Karpas-422 (cell line): Measurements from ENCODE around the gene PPP2R1B. TPM values are rescaled to one million over a fixed set of nuclear protein-coding genes. Genes with fewer than 3 reads are reported as not detected.

Source experiments
- DNase-seq: peaks from one replicate; pipeline ENCODE4 v3.0.0-alpha.2; 2015
- H2AFZ ChIP-seq: fragments of 200-600 bp; sonication (generic); 2 replicates; pipeline ENCODE4 v1.6.1; 2014; ENCODE audit warnings: antibody characterized with exemption, low read length, mixed read lengths
- H3K27ac ChIP-seq: fragments of 200-600 bp; sonication (generic); 2 replicates; pipeline ENCODE4 v1.5.1; 2014; ENCODE audit warnings: mild to moderate bottlenecking, low read length, moderate library complexity
- H3K27me3 ChIP-seq: fragments of 200-600 bp; sonication (generic); 2 replicates; pipeline ENCODE4 v1.6.1; 2014; ENCODE audit warnings: low read length, mixed read lengths
- H3K36me3 ChIP-seq: fragments of 200-600 bp; sonication (generic); 2 replicates; pipeline ENCODE4 v1.6.1; 2014; ENCODE audit warnings: low read length, mixed read lengths; ENCODE audit not compliant: insufficient read depth
- H3K4me1 ChIP-seq: fragments of 200-600 bp; sonication (generic); 2 replicates; pipeline ENCODE4 v1.6.1; 2014; ENCODE audit warnings: mild to moderate bottlenecking, low read length, mixed read lengths
- H3K4me2 ChIP-seq: fragments of 200-600 bp; sonication (generic); 2 replicates; pipeline ENCODE4 v1.6.1; 2014; ENCODE audit warnings: low read length, low read depth, mild to moderate bottlenecking; ENCODE audit not compliant: poor library complexity, severe bottlenecking
- H3K4me3 ChIP-seq: fragments of 200-600 bp; sonication (generic); 2 replicates; pipeline ENCODE4 v1.5.1; 2014; ENCODE audit warnings: mild to moderate bottlenecking, antibody characterized with exemption, low read length, mixed read lengths
- H3K79me2 ChIP-seq: fragments of 200-600 bp; sonication (generic); 2 replicates; pipeline ENCODE4 v1.6.1; 2014; ENCODE audit warnings: mild to moderate bottlenecking, low read length, mixed read lengths
- H3K9ac ChIP-seq: fragments of 200-600 bp; sonication (generic); 2 replicates; pipeline ENCODE4 v1.6.0; 2014; ENCODE audit warnings: low read length
- H3K9me2 ChIP-seq: fragments of 200-600 bp; sonication (generic), shearing (Covaris generic); replicated peaks from 2 replicates; pipeline ENCODE4 v1.6.0; 2014; ENCODE audit warnings: mild to moderate bottlenecking, low read length, moderate library complexity; ENCODE audit not compliant: insufficient read depth
- H3K9me3 ChIP-seq: fragments of 300-700, 200-600 bp; sonication (generic); 2 replicates; pipeline ENCODE4 v1.6.1; 2014; ENCODE audit warnings: low read length, mixed read lengths
- H4K20me1 ChIP-seq: fragments of 200-600 bp; sonication (generic); 2 replicates; pipeline ENCODE4 v1.6.1; 2014; ENCODE audit warnings: mild to moderate bottlenecking, antibody characterized with exemption, low read length, low read depth; ENCODE audit not compliant: insufficient read depth
- total RNA-seq: library from RNA; depleted of rRNA; stranded (reverse); fragments of >200 nt; shearing (Covaris generic); gene quantifications from 2 replicates; pipeline ENCODE4 v1.2.3, GENCODE V29; 2014; ENCODE audit warnings: low replicate concordance

The PPP2R1B gene
- total RNA-seq, 1 experiment from 2014 or later: 211 TPM

- Histone ChIP-seq H3K27me3 (no peaks in the 10 kb centered on the region), H2AFZ (peak overlapping the region; percentile 97), H3K9me2 (no peaks in the 10 kb centered on the region), H3K4me1 (peaks cover 32% of the 10 kb centered on the region), H3K27ac (no peak overlapping the region), H3K9me3 (no peaks in the 10 kb centered on the region), H3K79me2 (peaks cover 44% of the 10 kb centered on the region), H3K4me3 (peak overlapping the region; percentile 63), H4K20me1 (no peaks in the 10 kb centered on the region), H3K36me3 (peaks cover 27% of the 10 kb centered on the region), H3K9ac (peak overlapping the region; percentile 74), H3K4me2 (peak overlapping the region; percentile 69)
- DNase-seq: no peak
Observed at GRCh38 chr11:111766834-111767142, 599 bp upstream of the PPP2R1B start.

DNA sequence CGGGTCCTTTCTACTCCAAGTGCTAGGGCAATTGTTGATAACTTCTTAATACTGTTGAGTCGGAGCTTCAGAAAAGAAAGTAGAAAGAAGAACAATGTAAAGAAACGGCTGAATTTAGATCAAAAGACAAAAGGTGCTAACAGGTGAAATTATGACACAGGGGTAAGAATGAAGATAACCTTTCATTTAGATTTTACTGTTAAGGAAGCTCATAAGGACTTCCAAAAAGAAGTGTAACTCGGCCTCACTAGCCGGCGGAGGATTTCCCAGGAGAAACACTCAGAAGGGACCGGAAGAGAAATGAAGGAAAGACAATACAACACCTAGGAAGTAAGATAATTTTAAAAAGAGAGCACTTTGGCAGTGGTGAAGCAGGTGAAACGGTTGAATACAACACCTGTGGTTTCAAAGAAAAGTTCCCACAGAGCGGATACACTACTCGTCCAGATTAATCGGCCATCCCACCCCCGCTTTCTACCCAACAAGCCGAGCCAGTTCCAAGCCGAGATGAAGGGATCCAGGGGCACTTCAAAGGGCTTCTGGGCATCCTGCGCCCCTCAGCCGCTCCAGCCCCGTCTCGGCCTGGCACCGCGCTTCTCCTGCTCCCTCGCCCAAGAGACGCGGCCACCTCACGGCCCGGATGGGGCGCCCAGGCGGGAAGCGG is 737 bp downstream of the PPP2R1B start:
- Histone ChIP-seq H3K79me2 (peaks cover 57% of the 10 kb centered on the region), H3K9me2 (no peaks in the 10 kb centered on the region), H3K9ac (peak overlapping the region; percentile 74), H3K27me3 (no peaks in the 10 kb centered on the region), H4K20me1 (no peaks in the 10 kb centered on the region), H3K4me1 (peaks cover 32% of the 10 kb centered on the region), H3K4me2 (peak overlapping the region; percentile 69), H2AFZ (peak overlapping the region; percentile 97), H3K36me3 (peaks cover 41% of the 10 kb centered on the region), H3K4me3 (peak overlapping the region; percentile 63), H3K9me3 (no peaks in the 10 kb centered on the region), H3K27ac (peak overlapping the region; percentile 2)
- peak; percentile 80 for DNase-seq

- peak overlapping the region; percentile 74 for H3K9ac ChIP-seq
- no peak for DNase-seq
- H3K27ac ChIP-seq: peak overlapping the region; percentile 2
- H3K4me2 ChIP-seq: peak overlapping the region; percentile 69
- no peaks in the 10 kb centered on the region for H3K27me3 ChIP-seq
- no peaks in the 10 kb centered on the region for H3K9me3 ChIP-seq
- H2AFZ ChIP-seq: no peak overlapping the region
- no peaks in the 10 kb centered on the region for H4K20me1 ChIP-seq
- peaks cover 61% of the 10 kb centered on the region for H3K79me2 ChIP-seq
- no peaks in the 10 kb centered on the region for H3K9me2 ChIP-seq
- peak overlapping the region; percentile 63 for H3K4me3 ChIP-seq
- peaks cover 49% of the 10 kb centered on the region for H3K36me3 ChIP-seq
- peaks cover 32% of the 10 kb centered on the region for H3K4me1 ChIP-seq
Observed at GRCh38 chr11:111764621-111765020, 1.6 kb downstream of the PPP2R1B start.

- H3K9ac ChIP-seq: no peak overlapping the region
- peaks cover 63% of the 10 kb centered on the region for H3K79me2 ChIP-seq
- H3K36me3 ChIP-seq: peaks cover 63% of the 10 kb centered on the region
- no peak overlapping the region for H3K27ac ChIP-seq
- no peaks in the 10 kb centered on the region for H3K9me2 ChIP-seq
- no peak overlapping the region for H2AFZ ChIP-seq
- H3K4me2 ChIP-seq: no peak overlapping the region
- no peak overlapping the region for H3K4me3 ChIP-seq
- no peaks in the 10 kb centered on the region for H3K9me3 ChIP-seq
- no peaks in the 10 kb centered on the region for H4K20me1 ChIP-seq
- peak; percentile 79 for DNase-seq
- H3K4me1 ChIP-seq: peaks cover 32% of the 10 kb centered on the region
- H3K27me3 ChIP-seq: no peaks in the 10 kb centered on the region
Observed at GRCh38 chr11:111762981-111763643, 3.1 kb downstream of the PPP2R1B start.

GRCh38 chr11:111762526-111762925 is 3.7 kb downstream of the PPP2R1B start:
- DNase-seq: no peak
- H3K4me3 ChIP-seq: no peak overlapping the region
- no peak overlapping the region for H3K4me2 ChIP-seq
- no peak overlapping the region for H3K9ac ChIP-seq
- H3K27ac ChIP-seq: no peak overlapping the region
- peaks cover 69% of the 10 kb centered on the region for H3K36me3 ChIP-seq
- no peaks in the 10 kb centered on the region for H3K27me3 ChIP-seq
- H4K20me1 ChIP-seq: no peaks in the 10 kb centered on the region
- H3K79me2 ChIP-seq: peaks cover 68% of the 10 kb centered on the region
- H2AFZ ChIP-seq: no peak overlapping the region
- peaks cover 27% of the 10 kb centered on the region for H3K4me1 ChIP-seq
- no peaks in the 10 kb centered on the region for H3K9me3 ChIP-seq
- H3K9me2 ChIP-seq: no peaks in the 10 kb centered on the region

DNA sequence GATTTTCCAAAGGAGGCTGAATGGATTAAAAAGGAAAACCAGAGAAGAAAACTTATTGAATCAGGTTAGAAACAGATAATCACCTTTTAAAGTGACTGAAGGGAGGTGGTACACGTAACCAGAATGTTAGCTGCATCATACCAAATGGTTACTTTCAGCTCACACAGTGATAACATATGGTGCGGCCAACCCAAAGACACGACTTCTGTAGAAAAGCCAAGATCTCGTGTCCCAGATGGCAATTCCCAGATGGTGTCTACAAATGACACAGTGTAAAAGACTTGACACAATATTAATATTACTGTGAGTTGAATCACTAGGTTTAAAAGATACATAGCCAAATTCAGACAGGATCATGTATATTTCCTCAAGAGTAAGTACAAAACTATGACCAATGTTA is 5.2 kb downstream of the PPP2R1B start:
- Histone ChIP-seq H4K20me1 (no peaks in the 10 kb centered on the region), H3K27ac (no peak overlapping the region), H3K9me3 (no peaks in the 10 kb centered on the region), H2AFZ (no peak overlapping the region), H3K79me2 (peaks cover 74% of the 10 kb centered on the region), H3K4me3 (no peak overlapping the region), H3K36me3 (peaks cover 81% of the 10 kb centered on the region), H3K4me2 (no peak overlapping the region), H3K9me2 (no peaks in the 10 kb centered on the region), H3K9ac (no peak overlapping the region), H3K27me3 (no peaks in the 10 kb centered on the region), H3K4me1 (peaks cover 15% of the 10 kb centered on the region)
- no peak for DNase-seq

- no peaks in the 10 kb centered on the region for H3K27me3 ChIP-seq
- no peak overlapping the region for H3K4me3 ChIP-seq
- H3K79me2 ChIP-seq: peaks cover 63% of the 10 kb centered on the region
- no peaks in the 10 kb centered on the region for H3K9me3 ChIP-seq
- no peaks in the 10 kb centered on the region for H3K9me2 ChIP-seq
- H3K4me2 ChIP-seq: no peak overlapping the region
- H3K27ac ChIP-seq: no peak overlapping the region
- DNase-seq: no peak
- H3K9ac ChIP-seq: no peak overlapping the region
- H3K36me3 ChIP-seq: peaks cover 88% of the 10 kb centered on the region
- no peak overlapping the region for H2AFZ ChIP-seq
- no peaks in the 10 kb centered on the region for H4K20me1 ChIP-seq
- H3K4me1 ChIP-seq: peaks cover 11% of the 10 kb centered on the region
Observed at GRCh38 chr11:111759778-111760407, 6.3 kb downstream of the PPP2R1B start.

GRCh38 chr11:111759376-111759775 is 6.8 kb downstream of the PPP2R1B start:
- no peaks in the 10 kb centered on the region for H3K27me3 ChIP-seq
- H3K9ac ChIP-seq: no peak overlapping the region
- no peaks in the 10 kb centered on the region for H3K9me2 ChIP-seq
- peaks cover 90% of the 10 kb centered on the region for H3K36me3 ChIP-seq
- peaks cover 6% of the 10 kb centered on the region for H3K4me1 ChIP-seq
- H2AFZ ChIP-seq: no peak overlapping the region
- no peak overlapping the region for H3K27ac ChIP-seq
- H3K4me3 ChIP-seq: no peak overlapping the region
- H3K4me2 ChIP-seq: no peak overlapping the region
- H3K9me3 ChIP-seq: no peaks in the 10 kb centered on the region
- DNase-seq: no peak
- no peaks in the 10 kb centered on the region for H4K20me1 ChIP-seq
- peaks cover 60% of the 10 kb centered on the region for H3K79me2 ChIP-seq
